ENCODE measurements around the gene HTRA1.

The HTRA1 gene

DNA sequence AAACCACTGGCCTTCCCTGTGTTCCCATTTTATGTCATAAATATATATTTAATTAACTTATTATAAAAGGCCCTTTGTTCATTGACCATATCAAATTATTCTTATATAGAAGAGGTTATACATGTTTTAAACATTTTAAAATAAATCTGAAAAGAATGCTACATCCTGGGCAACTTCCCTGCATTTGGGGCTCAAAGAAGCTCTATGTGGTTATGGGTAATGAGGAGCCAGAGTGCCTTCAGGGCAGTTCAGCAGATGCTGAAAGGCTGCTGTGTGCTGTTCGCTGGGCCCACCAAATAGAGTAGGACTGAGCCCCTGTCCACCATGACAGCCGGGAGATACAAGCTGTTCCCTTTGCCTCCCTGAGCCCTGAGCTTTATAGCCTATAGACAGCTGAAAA lies 35.9 kb downstream of the HTRA1 start:
- DNase-seq: no peak

DNA sequence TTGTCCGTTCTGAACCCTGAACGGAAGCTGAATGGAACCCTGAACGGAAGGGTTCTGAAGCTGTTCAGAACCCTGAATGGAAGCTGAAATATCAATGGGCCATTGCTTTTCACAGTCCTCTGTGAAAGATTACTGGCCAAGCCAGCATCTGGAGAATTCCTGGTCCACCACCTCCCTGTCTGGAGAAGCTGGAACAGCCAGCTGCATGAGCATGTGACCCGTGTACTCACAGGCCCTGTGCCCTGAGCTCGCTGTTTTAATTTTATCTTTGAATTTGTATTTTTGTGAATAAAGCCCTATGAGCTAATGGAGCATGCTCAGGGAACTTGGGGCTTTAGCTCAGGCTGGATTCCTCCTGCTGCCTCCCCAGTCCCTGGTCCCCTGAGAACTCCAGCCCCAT lies 37.2 kb downstream of the HTRA1 start:
- DNase-seq: no peak

DNA sequence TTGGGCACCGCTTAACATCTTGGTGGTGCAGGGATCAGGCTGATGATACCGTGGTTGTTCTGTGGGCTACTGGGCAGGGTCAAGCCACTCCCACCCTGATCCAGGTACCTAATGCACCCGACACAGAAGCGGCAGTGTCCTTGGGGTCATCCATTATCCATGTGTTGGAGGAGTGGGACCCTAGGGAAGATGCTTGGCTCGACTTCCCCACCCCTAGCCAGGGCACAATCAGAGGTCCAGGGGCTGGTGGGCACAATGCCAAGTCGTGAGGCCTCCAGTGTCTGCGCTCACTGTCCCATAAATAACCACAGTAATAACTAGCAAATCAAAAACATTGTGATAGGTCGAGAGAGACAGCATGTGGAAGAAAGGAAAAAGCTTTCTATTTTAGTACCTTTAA lies 37.7 kb downstream of the HTRA1 start:
- no peak for DNase-seq

DNA sequence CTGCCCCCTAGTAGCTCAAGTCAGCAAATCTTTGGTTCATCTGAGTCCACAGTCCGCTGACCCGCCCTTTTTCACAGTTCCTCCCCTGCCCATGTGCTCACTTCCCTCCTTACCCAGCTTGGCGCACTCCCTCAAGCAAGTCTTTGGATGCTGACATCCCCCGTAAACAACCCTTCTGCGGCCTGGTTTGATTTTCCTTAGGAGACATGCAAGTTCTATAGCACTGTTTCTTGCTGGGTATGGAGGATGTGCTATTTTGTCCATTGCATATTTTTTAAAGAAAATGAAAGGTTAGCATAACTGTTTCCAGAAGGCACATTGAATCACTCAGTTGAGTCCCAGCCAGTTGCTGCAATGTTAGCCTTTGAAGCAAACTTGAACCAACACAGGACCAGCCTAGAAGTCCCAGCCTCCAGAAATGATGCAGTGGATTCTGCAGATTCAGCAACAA lies 38.2 kb downstream of the HTRA1 start:
- DNase-seq: no peak

DNA sequence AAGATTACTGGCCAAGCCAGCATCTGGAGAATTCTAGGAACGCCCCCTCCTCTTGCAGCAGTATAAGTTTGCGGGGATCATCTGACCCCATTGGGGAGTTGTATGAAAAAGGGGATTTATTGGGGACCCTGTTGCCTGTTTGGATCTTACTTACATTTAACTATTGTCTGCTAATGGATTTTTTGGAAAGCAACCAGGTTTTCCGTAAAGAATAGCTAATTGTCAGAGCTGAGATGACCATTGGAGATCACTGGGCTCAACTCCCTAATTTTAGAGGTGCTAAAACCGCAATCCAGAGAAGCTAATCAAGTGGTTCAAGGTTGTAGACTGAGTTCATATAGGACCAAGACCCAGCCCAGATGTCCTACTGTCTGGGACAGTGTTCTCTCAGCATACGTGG lies 38.8 kb downstream of the HTRA1 start:
- DNase-seq: no peak

DNA sequence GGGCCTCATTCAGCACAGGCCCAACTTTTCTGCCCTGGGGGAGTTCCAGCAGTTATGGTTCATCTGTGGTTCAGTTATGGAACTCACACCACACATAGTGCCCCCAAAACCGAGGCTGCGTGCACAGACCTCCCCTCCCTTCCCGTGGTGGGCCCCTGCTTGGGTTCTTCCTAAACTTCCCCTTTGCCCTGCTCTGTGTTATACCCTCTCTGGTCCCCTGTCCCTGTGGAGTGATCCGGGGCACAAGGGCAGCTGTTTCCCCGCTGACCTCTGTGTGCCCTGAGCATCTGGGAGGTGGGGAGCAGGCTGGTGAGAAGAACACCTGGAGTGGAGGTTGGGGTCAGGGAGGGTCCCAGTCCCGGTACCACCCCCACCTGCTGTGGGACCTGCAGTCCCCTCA lies 39.4 kb downstream of the HTRA1 start:
- no peak for DNase-seq

DNA sequence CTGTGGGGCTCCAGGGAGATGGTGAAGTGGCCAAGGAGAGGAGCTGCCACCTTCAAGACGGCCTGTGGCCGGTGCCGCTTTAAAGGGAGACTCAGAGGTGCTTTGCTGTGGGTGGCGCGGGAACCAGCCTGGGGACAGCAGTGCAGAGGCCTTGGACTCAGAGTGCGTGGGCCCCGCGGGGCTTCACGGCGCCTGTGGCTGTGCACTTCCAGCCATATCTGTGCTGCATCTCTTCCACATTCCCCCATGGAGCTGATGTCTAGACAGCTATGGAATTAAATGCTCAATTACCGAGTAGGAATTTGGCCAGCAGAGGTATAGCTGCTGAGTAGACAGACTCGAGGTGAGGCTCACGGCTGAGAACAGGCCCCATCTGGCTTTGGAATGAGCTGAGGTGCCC lies 41.7 kb downstream of the HTRA1 start:
- DNase-seq: no peak

DNA sequence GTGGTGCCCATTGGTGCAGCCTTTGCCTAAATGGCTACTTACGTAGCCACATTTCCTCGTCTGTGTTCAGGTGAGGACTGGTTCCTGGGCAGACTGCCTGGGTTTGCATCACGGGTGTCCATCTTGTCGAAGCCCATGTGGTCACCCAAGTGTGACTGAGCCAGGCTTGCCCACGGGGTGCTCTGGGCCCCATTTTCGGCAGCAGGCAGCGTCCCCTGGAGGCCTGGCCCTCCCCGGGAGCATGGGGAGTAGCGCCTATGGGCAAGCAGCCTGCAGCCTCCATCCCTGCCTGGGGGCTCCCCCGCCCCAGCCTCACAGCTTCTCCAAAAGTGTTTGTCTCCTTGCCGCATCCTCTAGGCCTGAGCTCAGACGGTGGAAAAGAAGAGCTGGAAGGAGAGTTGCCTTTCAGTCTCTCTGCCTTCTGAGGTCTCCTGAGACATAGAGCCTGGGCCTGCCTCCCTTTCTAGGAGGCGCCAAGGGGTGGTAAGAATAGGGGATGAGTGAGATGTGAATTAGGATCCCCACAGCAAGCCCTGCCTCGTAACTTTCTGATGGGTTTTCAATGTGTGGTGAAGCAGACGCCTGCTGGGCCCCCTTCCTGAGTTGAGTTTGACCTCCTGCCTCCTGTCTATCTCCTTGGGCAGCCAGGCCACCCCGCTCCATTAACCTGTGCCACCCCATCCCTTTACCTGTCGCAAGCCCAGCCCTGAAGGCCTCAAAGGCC lies 42.7 kb downstream of the HTRA1 start:
- no peak for DNase-seq

DNA sequence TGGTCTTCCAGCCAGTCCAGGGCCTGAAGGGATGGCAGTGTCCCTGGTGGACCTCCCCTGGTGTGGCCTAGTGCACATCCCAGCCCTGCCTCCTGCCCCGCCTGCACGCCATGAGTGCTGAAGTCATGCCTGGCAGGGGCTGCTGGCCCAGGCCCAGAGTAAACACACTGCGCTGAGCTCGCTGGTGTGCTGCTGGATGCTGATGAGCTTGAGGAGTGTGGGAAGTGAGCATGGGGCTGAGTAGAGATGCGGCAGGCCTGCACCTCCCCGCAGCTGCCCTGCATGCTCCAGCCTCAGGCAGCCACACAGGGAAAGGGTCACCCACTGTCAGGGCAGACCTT lies 43.2 kb downstream of the HTRA1 start:
- DNase-seq: no peak

DNA sequence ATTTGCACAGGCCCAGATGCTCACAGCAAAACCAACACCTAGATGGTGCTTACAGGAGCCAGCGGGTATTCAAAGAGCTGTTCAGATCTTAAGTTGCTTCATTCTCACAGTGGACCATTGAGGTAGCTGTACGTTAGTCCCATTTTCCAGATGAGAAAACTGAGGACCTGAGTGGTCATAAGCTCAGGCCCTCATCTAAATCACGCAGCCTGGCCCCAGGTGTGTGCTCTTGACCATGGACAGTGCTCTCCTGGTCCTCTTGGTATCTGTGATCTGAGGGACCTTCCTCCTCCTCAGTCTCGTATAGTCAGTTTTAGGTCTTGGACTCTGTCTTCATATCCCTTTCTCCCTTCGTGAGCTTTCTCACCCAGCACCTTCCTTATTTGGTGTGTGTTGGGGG lies 43.7 kb downstream of the HTRA1 start:
- DNase-seq: no peak

DNA sequence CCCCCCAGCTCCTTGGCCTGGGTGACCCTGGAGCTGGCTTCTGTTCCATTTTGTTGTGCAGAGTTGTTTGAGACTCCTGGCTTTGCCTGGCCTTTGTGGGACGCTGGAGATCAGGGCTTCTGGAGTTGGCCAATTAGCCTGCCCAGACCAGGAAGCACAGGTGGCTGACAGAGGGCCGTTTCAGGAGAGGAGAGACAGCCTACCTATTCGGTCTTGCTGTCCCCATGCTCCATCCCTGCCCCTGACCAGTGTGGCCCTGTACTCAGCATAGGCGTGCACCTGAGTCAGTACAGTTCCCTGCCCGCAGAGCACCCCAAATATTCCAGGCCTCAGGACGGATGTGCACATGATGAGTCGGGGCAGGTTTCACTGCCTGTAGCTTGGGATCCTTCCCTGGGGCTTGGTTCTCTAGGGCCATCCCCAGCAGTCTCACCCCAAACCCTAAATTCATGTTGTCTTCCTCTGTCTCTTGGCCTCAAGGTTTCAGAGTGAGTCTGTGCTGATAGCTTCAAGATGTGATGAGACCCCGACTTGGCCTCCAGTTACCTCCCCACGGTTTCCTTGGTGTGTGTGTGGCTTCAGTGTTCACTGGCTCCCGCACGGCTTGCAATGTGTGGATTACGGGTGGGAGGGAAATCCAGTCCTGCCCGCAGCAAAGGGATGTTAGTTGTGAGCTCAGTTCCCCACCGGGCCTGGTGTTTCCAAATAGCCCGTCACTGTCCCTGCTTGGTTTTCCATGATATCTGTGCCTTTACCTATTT lies 44.7 kb downstream of the HTRA1 start:
- DNase-seq: no peak

DNA sequence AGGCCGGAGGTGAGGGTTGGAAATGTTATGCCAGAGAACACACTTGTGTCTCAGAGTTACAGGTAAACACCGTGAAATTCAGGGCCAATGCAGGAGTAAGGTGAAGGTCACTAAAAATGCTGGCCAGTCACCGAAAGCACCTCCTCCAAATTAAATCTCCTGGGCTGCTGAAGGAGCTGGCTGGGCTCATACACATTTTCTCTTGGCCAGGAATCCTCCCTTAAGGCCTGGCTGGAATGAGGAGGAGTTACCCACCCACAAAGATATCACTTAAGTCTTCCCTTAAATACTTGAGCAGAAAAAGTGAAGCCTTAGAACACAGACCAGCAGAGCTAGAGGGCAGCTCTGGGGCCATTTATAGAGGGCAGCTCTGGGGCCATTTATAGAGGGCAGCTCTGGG lies 46.3 kb downstream of the HTRA1 start:
- DNase-seq: no peak

DNA sequence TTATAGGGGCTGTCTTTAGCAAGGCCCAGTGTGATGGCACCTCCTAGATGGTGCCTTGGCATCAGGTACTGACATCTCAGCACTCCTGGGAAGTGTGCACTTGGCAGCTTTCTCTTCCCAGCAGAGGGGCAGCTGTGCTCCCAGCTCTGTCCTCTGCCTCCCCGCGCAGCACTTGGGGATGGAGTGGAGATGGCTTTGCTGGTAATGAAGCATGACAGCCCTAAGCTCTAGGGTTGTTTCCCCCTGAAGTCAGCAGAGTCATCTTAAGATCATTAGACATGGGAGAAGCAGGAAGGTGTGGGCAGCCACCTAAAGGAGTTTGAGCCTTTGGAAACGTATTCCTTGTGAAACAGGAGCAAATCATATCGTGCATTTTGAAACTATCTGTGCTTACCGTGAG lies 46.7 kb downstream of the HTRA1 start:
- no peak for DNase-seq

DNA sequence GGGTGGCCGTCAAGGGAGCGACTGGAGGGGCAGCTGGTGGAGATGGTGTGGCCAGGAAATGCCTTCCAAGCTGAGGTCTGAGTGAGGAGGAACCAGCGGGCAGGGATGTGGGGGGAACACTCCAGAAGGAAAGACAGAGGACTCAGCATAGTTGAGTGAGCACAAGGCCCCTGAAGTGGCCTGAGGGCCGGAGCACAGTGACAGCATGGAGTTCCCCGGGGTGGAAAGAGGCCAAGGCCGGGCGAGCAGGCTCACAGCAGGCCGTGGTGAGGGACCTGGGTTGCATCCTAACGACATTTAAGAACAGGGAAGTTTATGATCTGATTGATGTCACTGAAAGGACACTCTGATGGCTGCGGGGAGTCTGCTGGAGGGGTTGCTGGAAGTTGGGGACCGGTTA lies 48.0 kb downstream of the HTRA1 start:
- no peak for DNase-seq

DNA sequence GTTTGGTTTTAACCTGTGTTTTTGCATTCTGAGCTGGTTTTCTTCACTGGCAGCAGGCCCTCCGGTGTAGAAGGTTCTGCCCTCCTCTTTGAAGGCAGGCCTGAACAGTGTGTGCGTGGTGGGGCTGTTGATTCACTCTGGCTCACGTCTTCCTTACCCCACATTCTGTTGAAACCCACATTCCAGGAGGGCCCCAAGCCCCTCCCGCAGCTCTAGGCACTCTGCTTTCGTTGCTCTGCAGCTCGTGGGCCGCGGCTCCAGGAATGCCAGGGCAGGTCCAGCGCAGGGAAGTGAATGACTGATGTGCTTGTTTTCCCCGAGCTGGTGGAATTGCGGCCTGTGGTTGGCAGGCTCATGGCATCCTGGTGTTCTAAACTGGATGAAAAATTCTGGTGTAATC lies 49.0 kb downstream of the HTRA1 start:
- DNase-seq: no peak

DNA sequence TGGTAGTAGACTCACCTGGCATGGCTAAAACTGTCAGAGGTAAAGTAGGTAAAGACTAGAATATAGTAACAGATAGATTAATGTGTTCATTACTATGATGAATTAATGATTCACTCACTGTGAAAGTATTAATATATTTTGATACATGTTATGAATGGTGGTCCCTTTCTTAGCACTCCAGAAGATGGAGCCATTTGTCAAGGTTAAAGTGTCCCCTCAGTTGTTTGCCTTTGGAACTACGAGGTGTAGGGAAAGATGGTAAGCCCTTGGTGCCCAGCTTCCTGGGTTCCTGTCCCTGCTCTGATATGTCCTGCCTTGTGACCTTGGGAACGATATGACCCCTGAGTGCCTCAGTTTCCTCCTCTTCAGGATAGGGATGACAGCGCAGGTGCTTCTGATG lies 49.4 kb downstream of the HTRA1 start:
- no peak for DNase-seq

DNA sequence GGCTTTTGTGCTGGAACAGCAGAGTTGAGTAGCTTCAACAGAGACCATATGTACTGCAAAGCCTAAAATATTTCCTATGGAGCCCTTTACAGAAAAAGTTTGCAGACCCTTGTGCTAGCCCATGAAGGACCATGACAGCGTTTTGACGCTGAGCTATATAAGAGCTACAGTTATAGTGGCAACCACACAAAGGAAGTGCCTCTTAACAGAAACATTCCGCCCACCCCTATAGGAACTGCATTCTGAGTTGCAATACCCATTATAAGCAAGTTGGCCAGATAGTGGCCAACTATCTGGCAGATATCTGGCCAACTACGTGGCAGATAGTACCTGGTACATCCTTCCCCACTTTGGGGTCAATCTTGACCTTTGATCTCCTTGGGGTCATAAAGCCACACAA lies 51.7 kb downstream of the HTRA1 start:
- no peak for DNase-seq

DNA sequence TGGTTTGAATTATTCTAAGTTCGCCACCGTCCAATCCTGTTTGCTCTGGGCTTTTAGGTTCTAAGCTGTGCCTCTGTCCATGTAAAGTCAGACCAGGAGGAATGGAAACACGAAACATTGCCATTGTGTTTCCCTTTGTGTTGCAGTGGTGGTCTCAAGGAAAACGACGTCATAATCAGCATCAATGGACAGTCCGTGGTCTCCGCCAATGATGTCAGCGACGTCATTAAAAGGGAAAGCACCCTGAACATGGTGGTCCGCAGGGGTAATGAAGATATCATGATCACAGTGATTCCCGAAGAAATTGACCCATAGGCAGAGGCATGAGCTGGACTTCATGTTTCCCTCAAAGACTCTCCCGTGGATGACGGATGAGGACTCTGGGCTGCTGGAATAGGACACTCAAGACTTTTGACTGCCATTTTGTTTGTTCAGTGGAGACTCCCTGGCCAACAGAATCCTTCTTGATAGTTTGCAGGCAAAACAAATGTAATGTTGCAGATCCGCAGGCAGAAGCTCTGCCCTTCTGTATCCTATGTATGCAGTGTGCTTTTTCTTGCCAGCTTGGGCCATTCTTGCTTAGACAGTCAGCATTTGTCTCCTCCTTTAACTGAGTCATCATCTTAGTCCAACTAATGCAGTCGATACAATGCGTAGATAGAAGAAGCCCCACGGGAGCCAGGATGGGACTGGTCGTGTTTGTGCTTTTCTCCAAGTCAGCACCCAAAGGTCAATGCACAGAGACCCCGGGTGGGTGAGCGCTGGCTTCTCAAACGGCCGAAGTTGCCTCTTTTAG lies 52.9 kb downstream of the HTRA1 start:
- DNase-seq: no peak

DNA sequence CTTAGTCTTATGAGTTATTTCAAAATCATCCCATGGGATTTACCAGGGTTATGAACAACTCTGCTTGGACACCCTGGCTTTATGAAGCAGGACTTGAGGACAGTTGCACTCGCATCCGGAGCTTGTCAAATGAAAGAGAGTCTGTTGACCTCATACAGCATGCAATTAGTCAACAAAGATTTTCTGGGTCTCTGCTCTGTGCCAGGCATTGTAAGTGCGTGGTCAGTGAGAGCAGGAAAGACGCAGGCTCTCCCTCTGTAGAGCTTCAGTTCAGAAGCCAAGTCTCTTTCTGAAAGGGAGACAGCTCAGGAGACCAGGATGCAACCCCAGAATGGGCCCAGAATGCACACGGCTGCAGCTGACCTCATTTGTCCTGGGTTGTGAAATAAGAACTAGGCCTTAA lies 53.7 kb downstream of the HTRA1 start:
- DNase-seq: no peak

DNA sequence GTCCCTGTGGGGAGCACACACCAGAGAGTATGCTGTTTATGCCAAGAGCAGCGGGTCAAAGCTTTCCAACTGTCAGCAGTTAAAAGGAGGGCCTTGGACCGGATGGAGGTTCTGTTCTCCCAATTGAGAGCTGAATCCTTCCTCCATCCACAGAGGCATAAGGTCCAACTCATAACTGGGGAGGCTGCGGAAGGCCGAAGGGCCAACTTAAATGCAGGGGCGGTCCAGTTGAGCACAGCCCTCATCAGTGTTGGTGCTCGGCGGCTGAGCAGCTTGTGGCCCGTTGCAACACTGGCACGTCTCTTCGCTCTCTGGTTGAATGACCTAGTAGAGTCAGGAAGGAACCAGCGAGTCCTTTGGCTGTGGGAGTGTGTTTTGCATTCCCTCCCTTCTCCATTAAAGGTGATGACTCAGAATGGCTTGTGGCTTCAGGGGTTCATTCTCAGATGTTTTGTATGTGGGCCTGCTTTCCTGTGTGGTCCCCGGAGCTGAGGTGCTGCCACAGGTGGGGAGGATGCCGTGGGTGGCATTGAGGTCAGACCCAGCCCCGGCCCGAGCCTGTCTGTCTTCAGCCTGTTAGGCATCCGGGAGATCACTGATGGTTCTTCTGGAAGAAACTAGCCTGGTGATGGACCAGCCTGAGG lies 54.4 kb downstream of the HTRA1 start:
- DNase-seq: no peak

DNA sequence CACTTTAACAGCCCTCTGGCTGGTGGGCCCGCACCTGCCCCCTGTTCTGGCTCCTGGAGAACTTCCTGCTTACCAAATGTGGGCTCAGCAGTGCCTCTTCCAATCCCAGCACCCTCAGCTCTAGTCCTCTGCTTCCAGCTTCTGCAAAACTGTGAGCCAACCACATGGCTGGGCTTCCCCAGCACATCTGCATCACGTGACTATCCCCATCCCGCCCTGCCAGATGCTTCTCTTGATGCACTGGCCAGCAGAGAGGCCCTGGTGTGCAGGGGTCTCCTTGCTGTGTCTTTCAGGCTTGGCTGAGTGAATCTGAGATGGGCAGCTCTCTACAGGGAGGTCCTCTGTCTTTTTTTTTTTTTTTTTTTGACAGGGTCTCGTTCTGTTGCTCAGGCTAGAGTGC lies 55.4 kb downstream of the HTRA1 start:
- DNase-seq: no peak

DNA sequence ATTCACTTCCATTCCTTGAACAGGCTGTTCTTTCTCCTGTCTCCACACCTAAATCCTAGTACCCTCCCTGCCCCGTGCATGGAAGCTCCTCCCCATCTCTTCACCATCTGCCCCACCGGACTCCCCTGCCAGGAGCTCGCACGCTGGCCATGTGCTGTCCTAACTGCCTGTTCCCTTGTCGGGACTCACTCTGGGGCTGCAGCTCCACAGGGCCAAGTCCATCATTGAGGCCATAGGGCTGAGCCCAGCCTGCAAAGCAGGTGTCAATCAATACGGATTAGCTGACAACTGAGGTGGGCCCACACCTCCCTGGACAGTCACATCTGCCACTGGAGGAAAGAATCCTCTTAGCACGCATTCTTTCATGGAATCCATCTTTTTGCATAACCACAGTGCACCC lies 57.8 kb downstream of the HTRA1 start:
- DNase-seq: no peak

DNA sequence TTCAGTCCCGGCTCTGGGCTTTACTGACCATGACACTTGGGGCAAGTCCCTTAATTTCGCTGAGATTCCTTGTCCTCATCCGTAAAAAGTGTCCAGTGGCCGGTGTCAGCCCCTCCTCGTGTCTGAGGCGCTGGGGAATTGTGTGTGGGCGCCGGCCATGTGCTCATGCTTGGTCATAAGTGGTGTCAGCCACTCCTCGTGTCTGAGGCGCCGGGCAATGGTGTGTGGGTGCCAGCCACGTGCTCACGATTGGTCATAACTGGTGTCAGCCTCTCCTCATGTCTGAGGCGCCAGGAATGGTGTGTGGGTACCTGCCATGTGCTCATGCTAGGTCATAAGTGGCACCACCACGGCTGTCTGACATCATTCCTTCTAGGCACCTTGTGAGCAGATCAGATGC lies 58.5 kb downstream of the HTRA1 start:
- no peak for DNase-seq

DNA sequence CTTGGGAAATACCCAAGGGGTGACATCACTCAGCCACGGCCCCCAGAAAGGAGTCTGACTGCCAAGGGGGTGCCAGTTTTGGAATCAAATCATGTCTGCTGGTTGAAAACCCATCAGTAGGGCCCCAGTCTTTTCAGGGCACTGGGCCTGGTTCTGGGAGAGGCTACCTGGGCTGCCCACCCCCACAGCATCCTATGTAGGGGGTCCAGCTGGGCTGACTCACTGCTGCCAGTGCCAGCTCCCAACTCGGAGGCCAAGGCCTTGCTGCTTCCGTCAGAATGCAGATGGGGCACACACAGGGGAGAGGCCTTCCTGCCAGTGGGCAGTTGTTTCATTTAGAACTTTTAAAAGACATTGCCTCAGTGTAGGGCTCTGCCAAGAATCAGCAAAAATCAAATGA lies 59.7 kb downstream of the HTRA1 start:
- DNase-seq: no peak
